HG03457 (cell line): ENCODE data around the gene TMEM44.
"Not testable (repeated sequence)": the region's sequence is repeated elsewhere in the genome, so short reads cannot be mapped to it uniquely, and the experiment has no call there.

ENCODE experiments used
- ATAC-seq: cut with Tn5 transposase; IDR thresholded peaks from one replicate; pipeline ENCODE4 v1.9.1; 2021; ENCODE audit warnings: moderate number of reproducible peaks; ENCODE audit not compliant: unreplicated experiment

TMEM44 gene

DNA sequence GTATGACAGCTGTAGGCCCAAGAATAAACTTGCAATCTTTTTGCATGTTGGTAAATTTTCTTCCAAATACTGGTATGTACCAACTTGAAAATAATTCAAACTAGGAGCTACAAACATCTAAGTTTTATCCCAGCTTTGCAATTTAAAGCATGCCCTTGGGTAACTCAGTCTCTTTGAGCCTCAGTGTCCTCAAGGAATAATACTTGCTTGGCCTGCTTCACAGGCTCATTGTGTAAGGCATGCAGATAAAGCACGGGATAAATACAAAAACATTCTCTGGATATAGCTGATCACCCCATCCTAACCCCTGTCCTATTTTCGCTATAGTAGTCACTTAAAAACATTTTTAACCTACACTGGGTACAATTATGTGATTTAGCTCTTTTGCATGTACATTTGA lies 9.6 kb upstream of the TMEM44 start:
- no peak for ATAC-seq

DNA sequence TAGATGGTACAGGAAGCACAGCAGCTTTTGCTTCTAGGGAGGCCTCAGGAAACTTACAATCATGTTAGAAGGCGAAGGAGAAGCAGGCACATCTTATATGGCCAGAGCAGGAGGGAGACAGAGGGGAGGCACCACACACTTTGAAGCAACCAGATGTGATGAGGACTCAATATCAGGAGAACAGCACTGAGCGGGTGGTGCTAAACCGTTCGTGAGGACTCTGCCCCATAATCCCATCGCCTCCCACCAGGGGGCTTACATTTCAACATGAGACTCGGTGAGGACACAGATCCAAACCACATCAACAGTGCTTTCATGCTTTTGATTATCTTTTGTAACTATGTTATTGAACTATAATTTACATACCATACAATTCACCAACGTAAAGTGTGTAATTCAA lies 7.6 kb upstream of the TMEM44 start:
- no peak for ATAC-seq

DNA sequence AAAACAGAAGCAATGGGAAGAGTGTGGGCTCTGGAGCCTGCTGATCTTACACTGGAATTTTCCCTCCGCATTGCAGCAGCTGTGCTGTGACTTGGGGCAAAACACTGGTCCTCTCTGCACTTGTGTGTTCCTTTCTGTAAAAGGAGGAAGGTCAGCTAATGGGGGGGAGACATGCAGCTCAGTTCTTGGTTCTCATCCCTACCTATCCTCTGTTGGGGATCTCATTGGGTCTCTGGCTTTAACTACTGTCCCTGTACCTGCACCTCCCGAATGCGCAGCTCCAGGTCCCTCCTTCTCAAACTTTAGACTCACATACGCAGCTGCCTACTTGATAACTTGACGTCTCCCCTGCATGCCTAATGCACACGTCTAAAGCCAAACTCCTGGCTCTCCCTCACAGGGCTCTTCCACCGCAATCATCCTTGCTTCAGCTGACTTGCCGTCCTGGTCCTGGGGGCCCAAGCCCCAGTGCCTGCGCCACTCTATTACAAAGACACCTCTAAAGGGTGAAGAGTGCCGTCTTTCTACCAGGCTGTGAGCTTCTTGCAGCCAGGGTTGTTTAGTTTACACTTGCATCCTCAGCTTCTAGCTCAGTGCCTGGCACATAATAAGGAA lies 5.9 kb upstream of the TMEM44 start:
- no peak for ATAC-seq

DNA sequence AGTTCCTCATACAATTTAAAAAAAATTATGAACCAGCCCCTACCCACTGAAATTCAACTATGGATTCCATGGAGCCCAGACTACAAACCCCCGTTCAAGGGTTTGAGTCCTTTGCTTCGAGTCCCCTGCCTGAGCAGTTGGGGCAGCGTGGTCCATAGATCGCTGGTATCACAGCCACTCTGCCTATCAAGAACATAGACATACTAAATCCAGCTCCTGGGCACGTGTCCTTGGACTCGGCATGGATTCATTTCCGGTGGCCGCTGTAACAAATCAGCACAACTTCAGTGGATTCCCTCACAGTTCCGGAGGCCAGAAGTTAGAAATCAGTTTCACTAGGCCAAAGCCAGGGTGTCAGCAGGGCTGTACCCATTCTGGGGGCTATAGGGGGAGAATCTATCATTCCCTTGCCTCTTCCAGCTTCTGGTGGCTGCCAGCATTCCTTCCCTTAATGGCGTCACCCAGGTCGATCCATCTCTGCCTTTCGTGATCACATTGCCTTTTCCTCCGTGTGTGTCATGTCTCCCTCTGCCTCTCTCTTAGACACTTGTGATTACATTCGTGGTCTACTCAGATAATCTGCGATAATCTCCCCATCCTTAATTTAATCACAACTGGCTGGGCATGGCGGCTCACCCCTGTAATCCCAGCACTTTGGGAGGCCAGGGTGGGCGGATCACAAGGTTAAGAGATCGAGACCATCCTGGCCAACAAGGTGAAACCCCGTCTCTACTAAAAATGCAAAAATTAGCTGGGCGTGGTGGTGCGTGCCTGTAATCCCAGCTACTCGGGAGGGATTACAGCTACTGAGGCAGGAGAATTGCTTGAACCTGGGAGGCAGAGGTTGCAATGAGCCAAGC lies 4.6 kb upstream of the TMEM44 start:
- no peak for ATAC-seq

DNA sequence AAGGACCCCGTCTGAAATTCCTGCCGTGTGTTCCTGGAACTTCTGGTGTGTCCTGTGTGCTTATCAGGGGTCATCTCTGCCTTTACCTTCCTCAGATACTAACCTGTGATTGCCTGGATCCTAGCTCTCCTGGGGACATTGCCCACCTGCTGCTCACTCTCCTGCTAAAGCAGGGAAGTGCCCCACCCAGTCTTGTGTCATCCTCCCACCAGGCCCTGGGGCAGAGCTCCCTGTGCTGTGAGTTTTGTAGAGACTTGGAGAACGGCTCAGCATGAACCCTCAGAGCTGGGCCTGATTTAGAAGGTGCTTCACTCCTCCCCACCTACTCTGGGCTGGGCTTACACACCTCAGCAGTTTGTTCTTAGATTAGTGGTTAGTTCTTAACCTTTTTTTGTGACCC lies 3.8 kb upstream of the TMEM44 start:
- no peak for ATAC-seq

DNA sequence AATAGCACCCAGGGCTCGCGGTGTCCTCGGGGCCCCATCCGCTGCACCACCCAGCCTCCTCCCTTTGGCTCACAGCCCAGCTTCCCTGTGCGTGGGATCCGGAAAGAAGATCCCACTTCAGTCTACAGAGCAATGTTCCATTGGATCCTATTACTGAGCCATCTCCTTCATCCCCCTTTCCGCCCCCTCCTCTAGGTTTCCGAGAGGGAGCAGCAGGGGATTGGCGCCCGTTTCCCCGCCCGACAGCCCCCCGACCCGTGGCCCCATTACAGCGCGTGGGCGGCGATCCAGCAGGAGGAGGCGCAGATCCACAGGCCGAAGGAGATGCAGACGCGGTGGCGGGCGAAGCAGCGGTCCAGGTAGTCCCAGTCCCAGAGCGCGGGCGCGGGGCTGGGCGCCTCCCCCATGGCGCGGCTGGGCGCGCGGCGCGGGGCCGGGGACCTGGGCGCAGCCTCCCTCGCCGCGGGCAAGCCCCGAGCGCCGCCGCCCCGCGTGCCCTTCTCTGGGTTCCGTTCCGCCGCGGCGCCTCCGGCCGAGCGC lies 340 bp downstream of the TMEM44 start:
- peak; percentile 55 for ATAC-seq

DNA sequence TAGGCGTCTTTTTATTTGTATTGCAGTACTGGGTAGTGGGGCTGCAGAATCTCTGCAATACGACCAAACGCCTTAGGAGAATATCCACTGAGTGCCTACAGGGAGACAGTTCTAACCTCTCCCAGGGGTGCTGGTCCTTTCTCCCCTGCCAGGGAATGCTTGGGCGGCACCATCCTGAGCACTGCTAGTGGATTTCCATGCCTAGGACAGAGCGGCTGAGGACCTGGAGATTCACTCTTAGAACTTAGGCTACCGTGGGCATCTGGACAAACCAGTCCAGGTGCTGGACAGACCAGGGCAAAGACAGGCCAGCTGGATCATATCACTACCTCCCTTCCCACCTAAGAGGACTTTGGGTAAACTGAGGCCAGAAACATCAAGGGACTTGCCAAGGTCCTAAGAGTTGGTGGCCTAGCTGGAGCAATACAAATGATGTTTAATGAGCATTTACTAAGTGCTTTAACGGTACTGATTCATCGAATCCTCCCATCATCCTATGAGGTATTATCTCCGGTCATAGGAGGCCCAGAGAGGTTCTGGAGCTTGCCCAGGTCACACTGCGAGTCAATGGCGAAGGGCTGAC lies 902 bp downstream of the TMEM44 start:
- ATAC-seq = no peak

DNA sequence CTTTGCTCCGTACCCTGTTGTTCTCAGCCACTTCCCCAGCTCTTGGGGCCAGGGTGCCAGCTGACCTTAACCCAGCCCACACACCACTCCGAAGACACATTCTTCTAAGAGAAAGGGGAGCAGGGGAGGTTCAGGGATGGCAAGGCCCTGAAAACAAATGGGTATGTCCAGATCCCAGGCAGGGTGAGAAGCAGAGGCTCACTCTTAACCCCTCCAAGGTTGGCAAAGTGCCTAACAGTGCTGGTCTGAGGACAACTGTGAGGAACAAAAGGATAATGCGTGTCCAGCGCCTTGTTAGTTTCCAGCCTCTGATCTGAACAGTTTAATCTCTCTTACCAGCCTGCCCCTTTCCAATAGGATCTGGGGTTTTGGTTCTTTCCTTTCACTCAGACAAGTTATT lies 1.5 kb downstream of the TMEM44 start:
- ATAC-seq = no peak

DNA sequence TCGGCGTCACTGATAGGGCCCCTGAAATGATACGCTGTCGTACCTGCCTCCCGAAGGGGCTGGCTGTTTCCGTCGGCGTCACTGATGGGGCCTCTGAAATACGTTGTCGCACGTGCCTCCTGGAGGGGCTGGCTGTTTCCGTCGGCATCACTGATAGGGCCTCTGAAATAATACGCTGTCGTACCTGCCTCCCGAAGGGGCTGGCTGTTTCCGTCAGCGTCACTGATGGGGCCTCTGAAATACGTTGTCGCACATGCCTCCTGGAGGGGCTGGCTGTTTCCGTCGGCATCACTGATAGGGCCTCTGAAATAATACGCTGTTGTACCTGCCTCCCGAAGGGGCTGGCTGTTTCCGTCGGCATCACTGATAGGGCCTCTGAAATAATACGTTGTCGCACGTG lies 2.5 kb downstream of the TMEM44 start:
- not testable (repeated sequence) for ATAC-seq

DNA sequence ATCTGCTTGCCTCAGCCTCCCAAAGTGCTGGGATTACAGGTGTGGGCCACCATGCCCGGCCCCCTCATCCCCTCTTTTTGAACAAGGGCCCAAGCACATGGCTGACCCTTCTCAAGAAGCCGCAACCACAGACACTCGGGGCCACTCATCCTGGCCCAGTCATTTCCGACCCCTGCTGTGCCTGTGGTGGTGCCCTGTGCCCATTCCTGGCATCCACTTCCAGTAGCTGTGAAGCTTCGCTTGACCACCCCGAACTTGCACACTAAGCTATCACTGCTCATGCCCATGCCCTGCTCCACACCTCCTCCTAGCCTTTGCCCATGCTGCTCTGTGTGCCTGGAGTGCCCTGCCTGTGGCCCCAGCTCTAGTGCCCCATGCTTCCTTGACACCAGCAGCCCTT lies 8.3 kb downstream of the TMEM44 start:
- ATAC-seq = no peak

DNA sequence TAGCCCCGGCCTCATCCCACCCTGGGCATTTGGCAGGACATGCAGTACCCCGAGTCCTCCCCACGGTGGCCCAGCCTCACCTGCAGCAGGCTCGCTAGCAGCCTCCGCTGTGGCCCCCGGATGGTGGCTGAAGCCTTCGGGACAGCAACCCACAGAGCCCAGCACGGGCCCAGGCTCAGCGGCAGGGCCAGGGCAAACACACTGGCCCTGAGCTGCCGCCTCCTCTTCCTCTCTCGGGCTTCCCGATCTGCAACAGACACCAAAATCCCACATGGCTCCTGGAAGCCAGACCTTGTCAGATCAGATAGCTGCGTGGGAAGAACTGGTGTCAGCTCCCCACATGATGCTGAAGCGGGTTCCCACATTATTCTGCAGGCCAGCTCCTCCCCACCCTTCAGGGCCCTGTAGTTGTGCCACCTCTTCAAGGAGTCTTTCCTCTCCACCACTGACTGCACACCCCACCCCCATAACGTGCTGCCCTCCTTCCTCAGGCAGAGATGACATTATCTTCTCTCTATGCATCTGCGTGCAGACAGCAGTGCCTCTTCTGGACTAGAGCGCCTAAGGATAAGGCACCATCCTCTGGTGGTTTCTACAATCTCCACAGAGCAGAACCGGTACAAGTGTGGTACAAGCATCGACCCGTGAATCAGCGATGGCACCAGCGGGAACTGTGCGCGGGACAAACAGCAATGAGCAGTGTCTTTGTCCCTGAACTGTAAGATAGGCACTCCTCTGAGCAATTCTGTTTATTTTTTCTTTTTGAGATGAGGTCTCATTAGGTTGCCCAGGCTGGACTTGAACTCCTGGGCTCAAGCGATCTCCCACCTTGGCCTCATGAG lies 9.5 kb downstream of the TMEM44 start:
- no peak for ATAC-seq

DNA sequence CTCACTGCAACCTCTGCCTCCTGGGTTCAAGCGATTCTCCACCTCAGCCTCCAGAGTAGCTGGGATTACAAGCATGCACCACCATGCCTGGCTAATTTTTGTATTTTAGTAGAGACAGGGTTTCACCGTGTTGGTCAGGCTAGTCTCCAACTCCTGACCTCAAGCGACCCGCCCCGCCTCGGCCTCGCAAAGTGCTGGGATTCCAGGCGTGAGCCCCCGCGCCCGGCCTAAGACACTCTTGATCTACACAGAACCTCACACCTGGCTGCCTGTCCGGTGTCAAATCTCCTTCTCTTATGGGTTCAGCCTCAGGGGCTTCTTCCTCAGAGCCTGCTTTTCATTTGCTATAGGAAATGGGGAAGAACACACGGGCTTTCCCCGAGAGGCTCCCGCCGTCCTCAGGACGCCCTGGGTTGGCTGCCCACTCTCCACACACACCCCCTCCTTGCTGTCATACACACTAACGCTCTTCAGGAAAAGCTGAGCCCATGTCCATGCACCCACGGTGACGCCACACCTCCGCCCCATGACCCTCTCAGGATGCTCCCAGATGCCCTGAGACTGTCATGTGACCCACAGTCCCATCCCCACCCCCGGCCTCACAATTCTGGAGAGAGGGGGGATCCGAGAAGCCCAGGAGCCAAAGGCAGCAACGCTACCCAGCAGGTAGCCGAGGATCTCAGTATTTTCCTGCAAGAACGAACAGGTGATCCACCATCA lies 10.4 kb downstream of the TMEM44 start:
- no peak for ATAC-seq

DNA sequence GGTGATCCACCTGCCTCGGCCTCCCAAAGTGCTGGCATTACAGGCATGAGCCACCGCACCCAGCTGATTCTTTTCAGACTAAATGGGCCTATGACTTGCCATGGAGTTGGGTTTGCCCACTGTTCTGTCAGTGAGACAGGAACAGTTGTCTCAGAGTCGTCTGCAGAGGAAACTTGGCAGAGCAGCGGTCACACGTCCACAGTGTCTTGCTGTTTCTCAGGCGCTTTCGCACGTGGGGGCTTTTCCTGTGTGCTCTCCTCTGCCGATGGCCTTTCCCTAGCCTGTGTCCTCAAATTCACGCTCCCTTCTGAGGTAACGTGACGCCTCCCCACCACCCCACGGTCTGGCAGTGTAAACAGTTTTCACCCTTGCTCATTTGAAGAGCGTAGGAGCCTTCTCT lies 11.3 kb downstream of the TMEM44 start:
- ATAC-seq = no peak

DNA sequence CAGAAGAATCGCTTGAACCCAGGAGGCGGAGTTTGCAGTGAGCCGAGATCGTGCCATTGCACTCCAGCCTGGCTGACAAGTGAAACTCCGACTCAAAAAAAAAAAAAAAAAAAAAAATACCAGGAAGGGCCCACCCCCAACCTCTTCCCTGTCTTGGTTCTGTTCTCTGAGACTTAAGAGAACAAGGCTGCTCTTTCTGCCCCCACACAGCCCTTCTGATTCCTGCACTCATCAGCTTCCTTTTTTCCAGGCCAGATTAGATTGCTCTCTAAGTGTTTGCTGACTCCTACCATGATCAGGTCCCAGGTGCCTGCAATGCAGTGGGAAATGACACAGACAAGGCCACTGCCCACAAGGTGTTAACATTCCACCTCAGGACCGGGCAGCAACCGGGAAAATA lies 13.0 kb downstream of the TMEM44 start:
- no peak for ATAC-seq

DNA sequence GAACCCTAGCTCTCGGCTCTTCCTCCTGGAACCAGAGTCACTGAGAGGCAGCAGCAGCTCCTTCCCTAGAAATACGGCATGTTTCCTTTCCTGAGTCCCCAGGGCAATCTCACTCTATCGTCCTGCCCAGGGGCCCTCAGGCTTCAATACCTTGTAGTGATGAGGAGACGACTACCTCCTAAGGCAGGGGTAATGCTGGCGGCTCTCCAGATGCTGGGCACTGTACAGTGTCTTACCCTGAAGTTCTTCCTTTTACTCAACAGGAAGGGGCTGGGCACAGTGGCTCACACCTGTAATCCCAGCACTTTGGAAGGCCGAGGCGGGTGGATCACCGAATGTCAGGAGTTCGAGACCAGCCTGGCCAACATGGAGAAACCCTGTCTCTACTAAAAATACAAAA lies 13.5 kb downstream of the TMEM44 start:
- no peak for ATAC-seq

DNA sequence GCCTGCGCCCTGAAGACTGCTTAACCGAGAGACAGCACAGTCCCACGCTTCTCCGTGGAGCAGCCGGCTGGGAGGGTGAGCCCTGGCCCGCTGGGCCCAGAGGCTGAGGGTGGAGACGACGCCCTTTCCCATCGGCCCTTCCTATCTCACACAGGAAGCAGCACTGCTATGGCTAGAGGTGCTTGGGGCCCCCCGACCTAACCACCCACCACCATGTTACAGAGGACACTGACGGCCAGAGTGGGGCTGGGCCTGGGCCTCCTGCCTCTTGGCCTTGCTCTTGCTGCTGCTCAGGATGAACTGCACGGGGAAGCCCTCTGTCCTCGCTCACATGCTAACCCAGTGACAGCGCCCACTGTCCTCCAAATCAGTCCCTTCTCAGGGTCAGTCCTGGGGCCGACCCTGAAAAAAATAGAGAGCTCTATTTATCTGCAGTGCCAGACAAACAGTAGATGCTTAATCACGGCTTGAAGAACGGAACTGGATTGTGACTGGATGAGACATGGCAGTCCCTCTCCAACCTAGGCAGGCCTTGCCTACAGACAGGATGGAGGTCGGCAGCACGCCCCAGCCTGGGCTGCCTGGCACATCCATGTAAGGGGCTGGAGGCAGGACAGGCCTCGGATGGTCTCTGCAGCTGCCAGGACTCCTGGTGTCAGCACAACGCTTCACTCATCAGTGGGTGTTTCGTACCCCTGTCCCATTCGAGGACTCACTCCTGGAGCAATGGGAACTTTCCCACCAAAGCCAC lies 14.2 kb downstream of the TMEM44 start:
- ATAC-seq = no peak

DNA sequence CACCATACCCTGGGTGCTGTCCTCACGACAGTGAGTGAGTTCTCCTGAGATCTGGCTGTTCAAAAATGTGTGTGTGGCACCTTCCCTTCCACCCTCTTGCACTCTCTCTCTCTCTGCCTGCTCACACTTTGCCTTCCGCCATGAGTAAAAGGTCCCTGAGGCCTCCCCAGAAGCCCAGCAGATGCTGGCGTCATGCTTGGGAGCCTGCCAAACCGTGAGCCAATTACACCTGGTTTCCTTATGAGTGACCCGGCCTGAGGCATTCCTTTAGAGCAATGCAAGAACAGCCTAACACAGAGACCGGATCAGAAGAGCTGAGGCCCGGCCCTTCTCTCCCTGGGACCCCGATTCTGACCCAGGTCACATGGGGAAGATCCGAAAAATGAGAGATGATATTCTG lies 15.4 kb downstream of the TMEM44 start:
- ATAC-seq = no peak

DNA sequence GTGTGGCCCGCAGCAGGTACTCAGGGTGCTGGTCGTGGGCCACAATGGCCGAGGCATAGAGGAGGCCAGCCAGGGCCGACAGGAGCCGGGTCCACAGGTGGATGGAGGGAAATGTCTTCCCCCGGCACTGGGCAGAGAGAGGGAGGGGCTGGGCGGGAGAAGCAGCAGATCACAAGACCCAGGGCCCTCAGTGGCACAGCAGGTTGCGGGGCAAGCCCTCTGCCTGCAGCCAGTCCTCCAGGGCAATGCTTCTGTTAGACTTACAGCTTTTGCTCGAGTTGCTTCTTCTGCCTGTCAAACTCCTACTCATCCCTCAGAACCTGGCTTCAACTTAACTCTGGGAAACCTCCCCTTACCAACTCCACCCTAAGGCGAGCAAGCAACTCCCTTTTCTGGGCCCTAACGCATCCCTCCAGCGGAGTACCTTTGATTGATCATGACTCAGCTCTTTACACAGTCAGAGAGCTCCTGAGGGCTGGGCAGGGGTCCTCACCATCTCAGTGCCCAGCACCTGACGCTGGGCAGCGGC lies 16.0 kb downstream of the TMEM44 start:
- no peak for ATAC-seq

DNA sequence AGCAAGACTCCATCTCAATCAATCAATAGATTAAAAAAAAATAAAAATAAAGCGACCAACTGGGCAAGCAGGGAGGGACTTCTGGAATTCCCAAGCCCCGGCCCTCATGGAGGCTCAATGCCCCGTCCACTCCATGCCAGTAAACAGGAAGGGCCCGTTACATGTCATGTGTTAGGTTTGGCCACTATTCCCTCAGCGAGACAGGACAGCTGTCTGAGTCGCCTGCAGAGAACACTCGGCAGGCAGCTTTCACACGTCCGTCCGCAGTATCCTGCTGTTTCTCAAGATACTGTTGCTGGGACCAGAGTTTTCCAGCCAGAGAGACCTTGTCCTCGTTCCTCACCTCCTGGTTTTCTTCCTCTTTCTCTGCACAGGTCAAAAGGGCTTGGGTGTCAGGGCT lies 18.0 kb downstream of the TMEM44 start:
- no peak for ATAC-seq

DNA sequence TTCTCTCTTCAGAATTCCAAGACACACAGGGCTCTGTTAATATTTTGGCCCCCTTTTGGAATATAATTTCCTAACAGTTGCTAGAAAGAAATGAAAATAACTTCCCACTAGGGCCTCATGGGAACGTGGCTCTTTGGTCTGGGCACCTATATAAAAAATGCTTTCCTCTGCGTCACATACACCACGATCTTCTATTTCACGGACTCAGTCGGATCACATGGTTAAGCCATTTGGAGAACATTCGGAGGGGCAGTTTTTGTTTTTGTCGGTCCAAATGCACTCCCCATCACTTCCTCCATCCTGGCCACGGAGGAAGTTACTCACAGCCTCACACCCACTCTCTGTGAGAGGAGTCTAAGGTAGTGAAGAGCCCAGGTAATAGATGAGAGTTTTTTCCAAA lies 21.0 kb downstream of the TMEM44 start:
- ATAC-seq = no peak
